B cell (primary cell): Measurements from ENCODE around the gene ITPK1. TPM values are rescaled to one million over a fixed set of nuclear protein-coding genes. Genes with fewer than 3 reads are reported as not detected.
"Not testable (repeated sequence)": the region's sequence is repeated elsewhere in the genome, so short reads cannot be mapped to it uniquely, and the experiment has no call there.

ENCODE experiments used
- ATAC-seq: fragments of 200-7000 bp; cut with Tn5 transposase; one replicate; pipeline ENCODE4 v1.10.0; 2021; ENCODE audit warnings: low read depth, mild to moderate bottlenecking, moderate number of reproducible peaks, moderate library complexity
- CTCF ChIA-PET: fragments of 350-600 bp; sonication (Branson Sonifier 250); formaldehyde crosslinking; loops from one replicate; lab custom pipeline; 2021; ENCODE audit warnings: antibody characterized with exemption, inconsistent platforms; lab: Charles Lee
- POLR2A ChIA-PET: fragments of 350-600 bp; sonication (Branson Sonifier 250); formaldehyde crosslinking; loops from one replicate; lab custom pipeline; 2021; ENCODE audit warnings: antibody characterized with exemption; lab: Charles Lee
- DNase-seq: peaks from one replicate; pipeline ENCODE4 v3.0.0; 2013
- H2AFZ ChIP-seq: 2 replicates; pipeline ENCODE4 v1.6.1; 2012; ENCODE audit warnings: mild to moderate bottlenecking, low read depth, low read length; ENCODE audit not compliant: insufficient read depth, poor library complexity, severe bottlenecking
- H3K27ac ChIP-seq, 2 donors: 1 replicate in 1 of 2; 2 replicates in 1 of 2; pipeline ENCODE4 v1.5.1; 2012 to 2013; ENCODE audit warnings: low read length in 2 of 2, mild to moderate bottlenecking in 2 of 2, moderate library complexity in 1 of 2
- H3K27me3 ChIP-seq, 4 experiments: fragments of 200-600 bp in 1 of 4; sonication (generic) in 1 of 4; replicated peaks in 1 of 4; 1 replicate in 2 of 4; 2 replicates in 2 of 4; pipeline versions ENCODE4 v1.6.1 to v1.7.0; 2013 to 2016; ENCODE audit warnings: low read length in 3 of 4, mild to moderate bottlenecking in 2 of 4, mixed read lengths in 1 of 4, moderate library complexity in 1 of 4; ENCODE audit not compliant: insufficient read depth in 4 of 4, control insufficient read depth in 3 of 4; ENCODE audit errors: control extremely low read depth in 1 of 4
- H3K36me3 ChIP-seq, 2 experiments: replicated peaks in 1 of 2; 1 replicate in 1 of 2; 2 replicates in 1 of 2; pipeline versions ENCODE4 v1.6.1 to v1.7.1; 2013; ENCODE audit warnings: low read length in 1 of 2; ENCODE audit not compliant: insufficient read depth in 2 of 2, control insufficient read depth in 1 of 2; ENCODE audit errors: control extremely low read depth in 1 of 2, extremely low read depth in 1 of 2
- H3K4me1 ChIP-seq, 2 donors: fragments of 200-600 bp in 1 of 2; sonication (generic) in 1 of 2; 1 replicate in 1 of 2; 2 replicates in 1 of 2; pipeline versions ENCODE4 v1.5.1 to v1.6.1; 2013 to 2017; ENCODE audit warnings: low read length in 2 of 2; ENCODE audit not compliant: control insufficient read depth in 2 of 2, insufficient read depth in 2 of 2
- H3K4me2 ChIP-seq: replicated peaks from 2 replicates; pipeline ENCODE3; 2012; ENCODE audit warnings: mild to moderate bottlenecking, low read depth, low read length; ENCODE audit not compliant: poor library complexity, severe bottlenecking
- H3K4me3 ChIP-seq, 5 experiments: fragments of 200-600 bp in 1 of 5; sonication (generic) in 1 of 5; 1 replicate in 3 of 5; 2 replicates in 2 of 5; pipeline versions ENCODE4 v1.5.1 to v1.7.0; 2011 to 2016; ENCODE audit warnings: low read length in 4 of 5, mild to moderate bottlenecking in 4 of 5, low read depth in 2 of 5, control low read depth in 1 of 5, moderate library complexity in 1 of 5; ENCODE audit not compliant: insufficient read depth in 1 of 5; ENCODE audit errors: control extremely low read depth in 1 of 5, extremely low read depth in 1 of 5
- H3K79me2 ChIP-seq: fragments of 200-600 bp; sonication (generic); one replicate; pipeline ENCODE4 v1.6.0; 2016; ENCODE audit warnings: low read length; ENCODE audit not compliant: control insufficient read depth, insufficient read depth
- H3K9ac ChIP-seq: fragments of 200-600 bp; sonication (generic); 2 replicates; pipeline ENCODE4 v1.6.1; 2017; ENCODE audit warnings: mild to moderate bottlenecking, low read length, moderate library complexity
- H3K9me3 ChIP-seq, 3 donors: one replicate each; pipeline versions ENCODE4 v1.6.1 to v1.7.1; 2013; ENCODE audit warnings: low read length in 2 of 3; ENCODE audit not compliant: control insufficient read depth in 2 of 3, insufficient read depth in 1 of 3; ENCODE audit errors: control extremely low read depth in 1 of 3
- H4K20me1 ChIP-seq: 2 replicates; pipeline ENCODE4 v1.6.0; 2012; ENCODE audit warnings: mild to moderate bottlenecking, low read length; ENCODE audit not compliant: insufficient read depth, control insufficient read depth, poor library complexity, severe bottlenecking
- H3K27ac Mint-ChIP-seq: one replicate; pipeline ENCODE4 v1.8.0; 2021; ENCODE audit warnings: mixed read lengths
- H3K27me3 Mint-ChIP-seq: one replicate; pipeline ENCODE4 v1.8.0; 2021; ENCODE audit warnings: mixed read lengths
- H3K4me1 Mint-ChIP-seq: one replicate; pipeline ENCODE4 v1.8.0; 2021; ENCODE audit warnings: mixed read lengths
- H3K4me3 Mint-ChIP-seq: one replicate; pipeline ENCODE4 v1.8.0; 2021; ENCODE audit warnings: mixed read lengths
- H3K9me3 Mint-ChIP-seq: one replicate; pipeline ENCODE4 v1.8.0; 2022; ENCODE audit warnings: mixed read lengths; ENCODE audit not compliant: insufficient read depth
- EZH2 ChIP-seq: IDR thresholded peaks from 2 replicates; pipeline ENCODE4 v1.6.1; 2012; ENCODE audit warnings: borderline replicate concordance, low read depth, mild to moderate bottlenecking, moderate library complexity, low read length; ENCODE audit not compliant: insufficient read depth, poor library complexity, severe bottlenecking
- WGBS: methylation state at CpG from one replicate; pipeline ENCODE4 v1.1.5; 2013; ENCODE audit warnings: missing lambda C conversion rate; ENCODE audit not compliant: insufficient coverage; 5-methylcytosine and 5-hydroxymethylcytosine counted together
- intact Hi-C: fragments of 100-400 bp; cut with micrococcal nuclease; formaldehyde crosslinking; loops from one replicate; pipeline ENCODE4 v1.10.0; 2022
- polyA plus RNA-seq: library from polyadenylated mRNA; depleted of rRNA; stranded (reverse); fragments of >200 nt; gene quantifications from 2 replicates; pipeline ENCODE4 v1.2.3, GENCODE V29; 2012
- total RNA-seq, 2 donors: library from RNA; stranded (reverse); fragments of 120-200 nt in 1 of 2; gene quantifications; 1 replicate in 1 of 2; 2 replicates in 1 of 2; pipeline versions ENCODE4 v1.2.3 to v1.2.4, GENCODE V29; 2013 to 2022
- TF ChIP-seq, protein P1 (sequence below): fragments of 200-600 bp; IDR thresholded peaks from one replicate; pipeline ENCODE4 v1.8.0; 2022; ENCODE audit warnings: antibody characterized with exemption, mild to moderate bottlenecking

The ITPK1 gene
- total and polyA plus RNA-seq, 2 donors (not counting 1 experiment from before 2014, with no cell fraction given): 46.0 to 46.9 TPM

DNA sequence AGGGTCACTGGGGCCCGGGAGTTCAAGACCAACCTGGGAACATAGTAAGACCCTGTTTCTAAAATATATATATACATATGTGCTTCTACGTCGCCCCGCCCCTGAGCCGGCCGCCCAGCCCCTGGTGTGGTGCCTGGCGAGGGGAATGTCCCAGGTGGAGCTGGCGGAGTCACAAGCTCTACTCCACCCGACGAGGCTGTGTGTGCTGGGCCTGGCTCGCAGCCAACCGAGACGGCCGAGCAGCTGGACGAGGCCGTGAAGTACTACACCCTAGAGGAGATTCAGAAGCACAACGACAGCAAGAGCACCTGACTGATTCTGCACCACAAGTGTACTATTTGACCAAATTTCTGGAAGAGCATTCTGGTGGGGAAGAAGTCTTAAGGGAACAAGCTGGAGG is 22.1 kb upstream of the ITPK1 start:
- Mint-ChIP-seq H3K9me3 (no peaks in the 10 kb centered on the region), H3K27ac (no peak overlapping the region), H3K4me3 (no peak overlapping the region), H3K4me1 (peaks cover 2% of the 10 kb centered on the region), H3K27me3 (no peaks in the 10 kb centered on the region)
- CTCF ChIA-PET: interaction anchor here (0.6 to 9.9 kb wide), 5 partner anchors 24 to 183 kb away, joined by 3 to 139 read pairs (median 3); partner anchors contain the start of gene ITPK1
- DNase-seq: no peak
- Histone ChIP-seq H3K4me2 (no peak overlapping the region), H3K36me3 (no peaks in the 10 kb centered on the region), H3K9me3 (no peaks in the 10 kb centered on the region), H4K20me1 (no peaks in the 10 kb centered on the region), H3K27me3 (no peaks in the 10 kb centered on the region), H3K9ac (no peak overlapping the region), H2AFZ (no peak overlapping the region), H3K79me2 (no peaks in the 10 kb centered on the region), H3K4me1 (no peaks in the 10 kb centered on the region), H3K27ac (no peak overlapping the region), H3K4me3 (no peak overlapping the region)
- POLR2A ChIA-PET: no interaction called here
- WGBS: 82% methylated on average over 16 of the region's 17 CpGs
- intact Hi-C loops: loop anchor here (2.0 kb wide), 1 partner anchor 69 kb away; the partner anchor contains the start of genes GON7 and UBR7
- no peak for TF ChIP-seq EZH2
- TF ChIP-seq, protein P1, sequence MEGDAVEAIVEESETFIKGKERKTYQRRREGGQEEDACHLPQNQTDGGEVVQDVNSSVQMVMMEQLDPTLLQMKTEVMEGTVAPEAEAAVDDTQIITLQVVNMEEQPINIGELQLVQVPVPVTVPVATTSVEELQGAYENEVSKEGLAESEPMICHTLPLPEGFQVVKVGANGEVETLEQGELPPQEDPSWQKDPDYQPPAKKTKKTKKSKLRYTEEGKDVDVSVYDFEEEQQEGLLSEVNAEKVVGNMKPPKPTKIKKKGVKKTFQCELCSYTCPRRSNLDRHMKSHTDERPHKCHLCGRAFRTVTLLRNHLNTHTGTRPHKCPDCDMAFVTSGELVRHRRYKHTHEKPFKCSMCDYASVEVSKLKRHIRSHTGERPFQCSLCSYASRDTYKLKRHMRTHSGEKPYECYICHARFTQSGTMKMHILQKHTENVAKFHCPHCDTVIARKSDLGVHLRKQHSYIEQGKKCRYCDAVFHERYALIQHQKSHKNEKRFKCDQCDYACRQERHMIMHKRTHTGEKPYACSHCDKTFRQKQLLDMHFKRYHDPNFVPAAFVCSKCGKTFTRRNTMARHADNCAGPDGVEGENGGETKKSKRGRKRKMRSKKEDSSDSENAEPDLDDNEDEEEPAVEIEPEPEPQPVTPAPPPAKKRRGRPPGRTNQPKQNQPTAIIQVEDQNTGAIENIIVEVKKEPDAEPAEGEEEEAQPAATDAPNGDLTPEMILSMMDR: no peak
- ATAC-seq: no peak

DNA sequence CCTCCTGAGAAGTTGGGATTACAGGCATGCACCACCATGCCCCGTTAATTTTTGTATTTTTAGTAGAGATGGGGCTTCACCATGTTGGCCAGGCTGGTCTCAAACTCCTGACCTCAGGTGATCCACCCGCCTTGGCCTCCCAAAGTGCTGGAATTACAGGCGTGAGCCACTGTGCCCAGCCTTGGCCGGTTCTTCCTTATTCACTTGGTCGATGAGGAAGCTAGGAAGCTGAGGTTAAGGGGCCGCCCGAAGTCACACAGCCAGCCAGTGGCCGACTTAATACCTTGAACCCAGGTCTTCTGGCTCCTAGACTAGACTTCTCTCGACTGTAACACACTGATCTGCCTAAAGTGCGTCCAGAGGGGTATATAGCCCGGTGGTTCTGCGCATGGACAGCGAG is 20.8 kb upstream of the ITPK1 start:
- H3K9me3 ChIP-seq, H3K27ac ChIP-seq, ATAC-seq, H3K27me3 ChIP-seq, H3K36me3 ChIP-seq, H3K4me3 ChIP-seq, H3K4me2 ChIP-seq, H3K9me3 Mint-ChIP-seq, intact Hi-C loops, H3K4me1 ChIP-seq, H3K79me2 ChIP-seq, H4K20me1 ChIP-seq, H3K4me3 Mint-ChIP-seq, H2AFZ ChIP-seq, H3K27ac Mint-ChIP-seq, H3K27me3 Mint-ChIP-seq, H3K9ac ChIP-seq, DNase-seq, POLR2A ChIA-PET, H3K4me1 Mint-ChIP-seq: not testable (repeated sequence)
- 83% methylated on average over 11 of the region's 13 CpGs for WGBS
- CTCF ChIA-PET: interaction anchor here (9.9 kb wide), 1 partner anchor 182 kb away, joined by 139 read pairs; no protein-coding TSS in a partner anchor
